SU-DHL-6 (cell line): ENCODE results near the gene HIVEP3.

Experiments
- EZH2phosphoT487 ChIP-seq: fragments of 200-600 bp; sonication (generic), shearing (Covaris generic); conservative IDR thresholded peaks from 2 replicates; pipeline ENCODE4 v1.6.1; 2018; ENCODE audit warnings: mild to moderate bottlenecking, antibody characterized with exemption, low read length, moderate library complexity, mixed read lengths
- TF ChIP-seq, protein P1 (sequence below): fragments of 200-600 bp; sonication (generic); IDR thresholded peaks from one replicate; pipeline ENCODE4 v1.5.1; 2017; ENCODE audit warnings: antibody characterized with exemption, mild to moderate bottlenecking, low read length, moderate library complexity; ENCODE audit not compliant: insufficient read depth, poor library complexity, severe bottlenecking

GRCh38 chr1:41514381-41514780 is 404.3 kb downstream of the HIVEP3 start:
- TF ChIP-seq, protein P1, sequence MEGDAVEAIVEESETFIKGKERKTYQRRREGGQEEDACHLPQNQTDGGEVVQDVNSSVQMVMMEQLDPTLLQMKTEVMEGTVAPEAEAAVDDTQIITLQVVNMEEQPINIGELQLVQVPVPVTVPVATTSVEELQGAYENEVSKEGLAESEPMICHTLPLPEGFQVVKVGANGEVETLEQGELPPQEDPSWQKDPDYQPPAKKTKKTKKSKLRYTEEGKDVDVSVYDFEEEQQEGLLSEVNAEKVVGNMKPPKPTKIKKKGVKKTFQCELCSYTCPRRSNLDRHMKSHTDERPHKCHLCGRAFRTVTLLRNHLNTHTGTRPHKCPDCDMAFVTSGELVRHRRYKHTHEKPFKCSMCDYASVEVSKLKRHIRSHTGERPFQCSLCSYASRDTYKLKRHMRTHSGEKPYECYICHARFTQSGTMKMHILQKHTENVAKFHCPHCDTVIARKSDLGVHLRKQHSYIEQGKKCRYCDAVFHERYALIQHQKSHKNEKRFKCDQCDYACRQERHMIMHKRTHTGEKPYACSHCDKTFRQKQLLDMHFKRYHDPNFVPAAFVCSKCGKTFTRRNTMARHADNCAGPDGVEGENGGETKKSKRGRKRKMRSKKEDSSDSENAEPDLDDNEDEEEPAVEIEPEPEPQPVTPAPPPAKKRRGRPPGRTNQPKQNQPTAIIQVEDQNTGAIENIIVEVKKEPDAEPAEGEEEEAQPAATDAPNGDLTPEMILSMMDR, result no peak
- TF ChIP-seq EZH2phosphoT487, result no peak
